ENCODE measurements around the gene AK1. TPM values are rescaled to one million over a fixed set of nuclear protein-coding genes. Genes with fewer than 3 reads are reported as not detected.

Gene AK1
- total and polyA plus RNA-seq, 8 donors, result 8.9 to 81.7 (median 16.6) TPM

DNA sequence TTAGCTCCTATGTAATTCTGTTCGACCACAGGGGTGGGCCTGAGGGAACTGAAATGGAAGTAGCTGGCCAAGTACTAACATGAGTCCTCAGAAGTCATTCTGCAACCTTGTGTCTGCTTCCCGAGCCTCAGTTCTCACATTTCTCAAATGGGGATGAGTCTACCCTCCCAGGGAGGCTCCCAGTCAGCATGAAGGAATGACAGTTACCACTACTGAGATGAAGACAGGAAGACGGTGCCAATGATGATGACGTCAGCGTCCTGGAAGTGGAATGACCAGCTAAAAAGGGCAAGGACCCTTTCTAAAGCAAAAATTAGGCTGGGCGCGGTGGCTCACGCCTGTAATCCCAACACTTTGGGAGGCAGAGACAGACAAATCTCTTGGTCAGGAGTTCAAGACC lies 46.3 kb upstream of the AK1 start:
- Histone ChIP-seq H3K27ac (no peak overlapping the region), H3K36me3 (no peaks in the 10 kb centered on the region), H3K9me3 (no peaks in the 10 kb centered on the region), H3K4me3 (no peak overlapping the region), H3K27me3 (no peaks in the 10 kb centered on the region), H3K4me1 (peaks cover 0 to 20% (median 4%) of the 10 kb centered on the region in 3 donors)
- DNase-seq (no peak), ATAC-seq (no peak), FAIRE-seq (no peak)
- intact Hi-C loops (cut with DNase I), result loop anchor here in 2 of 3 donors (5.0 to 10.0 kb wide), 3 partner anchors 186 to 336 kb away; partner anchors contain the start of gene TOR2A (in 1 of the 2)
- no peak for TF ChIP-seq CTCF (IDR thresholded peaks at IDR 0.05)
- 85 to 87% methylated on average over 8 of the region's 8 CpGs for WGBS, 2 donors

DNA sequence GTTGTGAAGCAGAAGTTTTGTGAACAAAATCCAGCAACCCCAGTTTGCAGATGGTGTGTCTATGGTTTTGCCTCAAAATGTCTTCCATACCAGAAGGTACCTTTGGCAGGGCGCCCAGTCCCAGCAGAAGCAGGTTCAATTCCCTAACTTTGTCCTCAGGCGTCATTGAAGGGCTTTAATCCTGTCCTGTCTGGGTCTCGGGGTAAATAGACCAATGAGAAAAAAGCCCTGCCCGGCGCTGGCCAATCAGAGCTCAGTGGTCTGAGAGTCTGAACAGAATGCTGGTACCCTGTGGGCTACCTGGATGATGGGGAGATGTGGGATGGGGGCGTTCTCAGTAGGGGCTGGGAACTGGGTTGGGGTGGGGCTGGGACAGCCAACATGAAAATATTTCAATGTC lies 45.6 kb upstream of the AK1 start:
- FAIRE-seq (no peak), ATAC-seq (no peak), DNase-seq (peak in 1 of 6 donors; percentile 35)
- 62 to 68% methylated on average over 6 of the region's 6 CpGs for WGBS, 2 donors
- Histone ChIP-seq H3K36me3 (no peaks in the 10 kb centered on the region), H3K9me3 (no peaks in the 10 kb centered on the region), H3K27ac (no peak overlapping the region), H3K4me1 (peaks cover 0 to 26% (median 4%) of the 10 kb centered on the region in 3 donors), H3K4me3 (no peak overlapping the region), H3K27me3 (no peaks in the 10 kb centered on the region)
- TF ChIP-seq CTCF (IDR thresholded peaks at IDR 0.05), result no peak
- intact Hi-C loops (cut with DNase I), result loop anchor here in 2 of 3 donors (5.0 to 10.0 kb wide), 3 partner anchors 186 to 336 kb away; partner anchors contain the start of gene TOR2A (in 1 of the 2)

DNA sequence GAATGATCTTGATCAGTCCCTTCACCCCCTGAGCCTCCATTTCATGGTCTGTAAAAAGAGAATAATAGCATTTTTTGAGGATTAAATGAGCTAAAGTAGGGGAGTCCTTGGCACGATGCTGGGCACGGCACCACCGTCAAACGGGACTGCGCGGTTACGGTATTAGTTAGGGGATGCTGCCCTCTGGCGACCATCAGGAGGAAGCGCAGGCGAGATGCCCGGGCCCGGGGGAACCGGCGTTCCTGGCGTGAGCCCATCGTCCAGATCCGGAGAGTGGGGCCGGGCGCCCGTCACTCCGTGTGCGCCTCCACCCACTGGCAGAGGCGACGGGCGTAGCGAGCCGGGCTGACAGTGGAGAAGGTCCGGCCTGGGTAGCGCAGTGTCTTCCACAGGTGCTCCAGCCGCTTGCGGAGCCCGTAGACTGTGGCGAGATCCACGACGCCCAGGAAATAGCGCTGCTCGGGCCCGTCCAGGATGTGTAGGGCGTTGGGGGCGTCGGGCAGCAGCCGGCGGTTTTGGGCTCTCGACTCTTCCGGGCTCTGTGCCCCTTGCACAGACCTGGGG lies 44.2 kb upstream of the AK1 start:
- ATAC-seq, result peak in 3 of 4 donors; percentile 45 to 57 (median 52)
- 5 to 8% methylated on average over 37 to 45 of the region's 45 CpGs for WGBS, 2 donors
- intact Hi-C loops (cut with DNase I), result loop anchor here in 2 of 3 donors (5.0 to 10.0 kb wide), 3 partner anchors 184 to 334 kb away; partner anchors contain the start of gene TOR2A (in 1 of the 2)
- Histone ChIP-seq H3K27me3 (no peaks in the 10 kb centered on the region), H3K36me3 (no peaks in the 10 kb centered on the region), H3K9me3 (no peaks in the 10 kb centered on the region), H3K27ac (no peak overlapping the region), H3K4me3 (peak overlapping the region in 1 of 4 donors; percentile 17), H3K4me1 (peaks cover 0 to 28% (median 0%) of the 10 kb centered on the region in 3 donors)
- peak in 4 of 6 donors; percentile 75 to 92 (median 86) for DNase-seq
- peak; percentile 85 to 98 (median 95) for TF ChIP-seq CTCF (IDR thresholded peaks at IDR 0.05)
- no peak for FAIRE-seq

- no peaks in the 10 kb centered on the region for H3K36me3 ChIP-seq
- H3K9me3 ChIP-seq, result no peaks in the 10 kb centered on the region
- no peak overlapping the region for H3K4me3 ChIP-seq
- no peak for TF ChIP-seq CTCF (IDR thresholded peaks at IDR 0.05)
- H3K27ac ChIP-seq, result no peak overlapping the region
- peaks cover 0 to 31% (median under 1%) of the 10 kb centered on the region in 3 donors for H3K4me1 ChIP-seq
- no peaks in the 10 kb centered on the region for H3K27me3 ChIP-seq
- FAIRE-seq, result no peak
- DNase-seq, result no peak
- ATAC-seq, result no peak
- intact Hi-C loops (cut with DNase I), result loop anchor here in 2 of 3 donors (5.0 to 10.0 kb wide), 3 partner anchors 183 to 333 kb away; partner anchors contain the start of gene TOR2A (in 1 of the 2)
- WGBS, 2 donors, result 74 to 76% methylated on average over 7 of the region's 7 CpGs
These were observed 43.3 kb upstream of the AK1 start for GRCh38 chr9:127920794-127921193.
